Sigmoid colon (tissue), 7 donors: ENCODE results near the gene TAMM41. TPM values are rescaled to one million over a fixed set of nuclear protein-coding genes. Genes with fewer than 3 reads are reported as not detected.

Experiments used
- DNase-seq: peaks from one replicate; pipeline ENCODE4 v3.0.0-alpha.2; 2019
- H3K27ac ChIP-seq, 4 donors: fragments of 200-600 bp; sonication (generic); one replicate each; pipeline ENCODE4 v1.5.1; 2016 to 2019; ENCODE audit warnings: mild to moderate bottlenecking in 1 of 4
- H3K27me3 ChIP-seq, 3 donors: fragments of 200-600 bp; sonication (generic); one replicate each; pipeline ENCODE4 v1.5.1; 2019; ENCODE audit warnings: mild to moderate bottlenecking in 1 of 3
- H3K36me3 ChIP-seq, 4 donors: fragments of 200-600 bp; sonication (generic); one replicate each; pipeline ENCODE4 v1.5.1; 2016 to 2019
- H3K4me1 ChIP-seq, 4 donors: fragments of 200-600 bp; sonication (generic); one replicate each; pipeline ENCODE4 v1.5.1; 2017 to 2019
- H3K4me3 ChIP-seq, 4 donors: fragments of 200-600 bp; sonication (generic); one replicate each; pipeline ENCODE4 v1.5.1; 2017 to 2019; ENCODE audit warnings: mild to moderate bottlenecking in 2 of 4, moderate library complexity in 1 of 4
- H3K9me3 ChIP-seq, 4 donors: fragments of 200-600 bp in 3 of 4; sonication (generic) in 3 of 4; one replicate each; pipeline versions ENCODE4 v1.5.1 to v1.6.1; 2013 to 2019
- CTCF ChIP-seq, 4 experiments: fragments of 450-650 bp in 3 of 4; fragments of 200-600 bp in 1 of 4; IDR thresholded peaks; one replicate each; pipeline ENCODE4 v1.5.1; 2016 to 2019; ENCODE audit warnings: antibody characterized with exemption in 4 of 4, mild to moderate bottlenecking in 3 of 4, moderate library complexity in 2 of 4
- EP300 ChIP-seq, 4 donors: sonication (generic); formaldehyde crosslinking; IDR thresholded peaks; one replicate each; pipeline ENCODE4 v1.6.1; 2017; ENCODE audit warnings: antibody characterized with exemption in 4 of 4
- POLR2A ChIP-seq, 2 donors: fragments of 450-650 bp; IDR thresholded peaks; one replicate each; pipeline ENCODE4 v1.6.1; 2016; ENCODE audit warnings: antibody characterized with exemption in 2 of 2, mild to moderate bottlenecking in 2 of 2, moderate library complexity in 2 of 2
- POLR2AphosphoS5 ChIP-seq, 4 donors: sonication (generic); formaldehyde crosslinking; IDR thresholded peaks; one replicate each; pipeline ENCODE4 v1.6.1; 2017; ENCODE audit warnings: antibody characterized with exemption in 4 of 4
- WGBS, 2 donors: extraction: QIAGEN DNeasy Blood & Tissue Kit; methylation state at CpG; one replicate each; pipeline ENCODE4 v1.1.7; 2013; 5-methylcytosine and 5-hydroxymethylcytosine counted together
- intact Hi-C: fragments of 100-400 bp; cut with DNase I; formaldehyde crosslinking; loops from one replicate; pipeline ENCODE4 v1.15.1; 2023
- polyA plus RNA-seq, 3 donors: library from polyadenylated mRNA; stranded (reverse); fragments of 200-250 nt; gene quantifications; one replicate each; pipeline ENCODE4 v1.2.3, GENCODE V29; 2013
- total RNA-seq, 4 donors: library from RNA; depleted of rRNA; stranded (reverse); fragments of >200 nt; gene quantifications; one replicate each; pipeline ENCODE4 v1.1.0, GENCODE V29; 2016
- donor health status: healthy with polysubstance abuse.
- donor health status: Bipolar disorder and iron deficiency.
- donor health status: healthy.

TAMM41 gene
- total and polyA plus RNA-seq, 7 donors: 4.2 to 14.7 (median 10.0) TPM

- Histone ChIP-seq H3K27me3 (no peaks in the 10 kb centered on the region), H3K9me3 (no peaks in the 10 kb centered on the region), H3K4me1 (no peaks in the 10 kb centered on the region), H3K36me3 (no peaks in the 10 kb centered on the region), H3K27ac (no peak overlapping the region), H3K4me3 (no peak overlapping the region)
- intact Hi-C loops: no loop called here
- DNase-seq: no peak
- TF ChIP-seq EP300 (IDR thresholded peaks at IDR 0.05) (no peak), POLR2AphosphoS5 (IDR thresholded peaks at IDR 0.05) (no peak), CTCF (IDR thresholded peaks at IDR 0.05) (no peak), POLR2A (IDR thresholded peaks at IDR 0.05) (no peak)
- whole genome bisulfite sequencing, 2 donors: 35 to 58% methylated on average over 5 of the region's 5 CpGs
These were observed 6.8 kb upstream of the TAMM41 start for GRCh38 chr3:11853450-11853849.

GRCh38 chr3:11850003-11850402 is 3.3 kb upstream of the TAMM41 start:
- Histone ChIP-seq H3K4me1 (peaks cover 0 to 17% (median 11%) of the 10 kb centered on the region in 4 donors), H3K4me3 (no peak overlapping the region), H3K27me3 (no peaks in the 10 kb centered on the region), H3K9me3 (no peaks in the 10 kb centered on the region), H3K27ac (no peak overlapping the region), H3K36me3 (no peaks in the 10 kb centered on the region)
- no peak for TF ChIP-seq CTCF (IDR thresholded peaks at IDR 0.05)
- no peak for TF ChIP-seq POLR2AphosphoS5 (IDR thresholded peaks at IDR 0.05)
- no peak for TF ChIP-seq POLR2A (IDR thresholded peaks at IDR 0.05)
- no peak for TF ChIP-seq EP300 (IDR thresholded peaks at IDR 0.05)
- 71 to 81% methylated on average over 4 of the region's 4 CpGs for WGBS, 2 donors
- DNase-seq: no peak
- intact Hi-C loops: no loop called here

GRCh38 chr3:11847607-11848006 is 922 bp upstream of the TAMM41 start:
- Histone ChIP-seq H3K27ac (peak overlapping the region; percentile 88 to 92 (median 90)), H3K27me3 (no peaks in the 10 kb centered on the region), H3K4me3 (no peak overlapping the region), H3K4me1 (peaks cover 0 to 23% (median 19%) of the 10 kb centered on the region in 4 donors), H3K36me3 (peaks cover 3 to 14% (median 7%) of the 10 kb centered on the region in 4 donors), H3K9me3 (no peaks in the 10 kb centered on the region)
- TF ChIP-seq CTCF (IDR thresholded peaks at IDR 0.05) (no peak), POLR2A (IDR thresholded peaks at IDR 0.05) (no peak), POLR2AphosphoS5 (IDR thresholded peaks at IDR 0.05) (no peak), EP300 (IDR thresholded peaks at IDR 0.05) (no peak)
- DNase-seq: no peak
- intact Hi-C loops: no loop called here
- 85 to 90% methylated on average over 1 of the region's 1 CpG for WGBS, 2 donors

GRCh38 chr3:11845651-11846050 is 1.0 kb downstream of the TAMM41 start:
- H3K36me3 ChIP-seq: peaks cover 8 to 22% (median 11%) of the 10 kb centered on the region in 4 donors
- H3K4me1 ChIP-seq: peaks cover 0 to 23% (median 19%) of the 10 kb centered on the region in 4 donors
- TF ChIP-seq POLR2A (IDR thresholded peaks at IDR 0.05): no peak
- WGBS, 2 donors: 4 to 14% methylated on average over 5 of the region's 5 CpGs
- H3K27me3 ChIP-seq: no peaks in the 10 kb centered on the region
- intact Hi-C loops: no loop called here
- H3K4me3 ChIP-seq: peak overlapping the region; percentile 74 to 95 (median 84)
- H3K27ac ChIP-seq: peak overlapping the region; percentile 88 to 92 (median 90)
- H3K9me3 ChIP-seq: no peaks in the 10 kb centered on the region
- DNase-seq: no peak

- WGBS, 2 donors: 71 to 80% methylated on average over 5 of the region's 5 CpGs
- no peak overlapping the region for H3K4me3 ChIP-seq
- intact Hi-C loops: no loop called here
- no peak for TF ChIP-seq POLR2A (IDR thresholded peaks at IDR 0.05)
- no peak for TF ChIP-seq CTCF (IDR thresholded peaks at IDR 0.05)
- TF ChIP-seq POLR2AphosphoS5 (IDR thresholded peaks at IDR 0.05): no peak
- no peak for TF ChIP-seq EP300 (IDR thresholded peaks at IDR 0.05)
- no peaks in the 10 kb centered on the region for H3K27me3 ChIP-seq
- H3K27ac ChIP-seq: no peak overlapping the region
- no peak for DNase-seq
- H3K36me3 ChIP-seq: peaks cover 9 to 30% (median 12%) of the 10 kb centered on the region in 4 donors
- H3K4me1 ChIP-seq: peaks cover 0 to 23% (median 19%) of the 10 kb centered on the region in 4 donors
- no peaks in the 10 kb centered on the region for H3K9me3 ChIP-seq
These were observed 1.8 kb downstream of the TAMM41 start for GRCh38 chr3:11844891-11845290.
